ENCODE results near the gene DNAJC1.

DNA sequence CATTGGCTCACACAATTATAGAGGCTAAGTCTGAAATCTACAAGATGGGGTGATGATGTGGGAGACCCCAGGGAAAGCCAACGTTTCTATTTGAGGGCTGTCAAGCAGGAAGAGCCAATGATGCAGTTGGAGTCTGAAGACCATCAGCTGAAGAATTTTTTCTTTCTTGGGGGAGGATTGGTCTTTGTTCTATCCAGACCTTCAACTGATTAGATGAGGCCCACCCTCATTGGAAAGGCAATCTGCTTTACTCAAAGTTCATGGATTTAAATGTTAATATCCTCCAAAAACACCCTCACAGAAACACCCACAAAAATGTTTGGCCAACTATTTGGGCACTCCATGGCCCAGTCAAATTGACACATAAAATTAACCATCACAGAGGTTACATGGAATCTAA lies 44.3 kb upstream of the DNAJC1 start:
- TF ChIP-seq CTCF (IDR thresholded peaks at IDR 0.05; ENCODE audit: poor library complexity, severe bottlenecking) (no peak), POLR2AphosphoS5 (IDR thresholded peaks at IDR 0.05) (no peak), RAD21 (conservative IDR thresholded peaks at IDR 0.05) (no peak), EP300 (conservative IDR thresholded peaks at IDR 0.05; ENCODE audit: poor library complexity, severe bottlenecking) (no peak), MXI1 (conservative IDR thresholded peaks at IDR 0.05; ENCODE audit: poor library complexity, severe bottlenecking) (no peak), TAF1 (IDR thresholded peaks at IDR 0.05; ENCODE audit: low read depth) (no peak)

Measured in neural cell (in vitro differentiated cells).